ENCODE measurements around the gene CDAN1.

Gene CDAN1

DNA sequence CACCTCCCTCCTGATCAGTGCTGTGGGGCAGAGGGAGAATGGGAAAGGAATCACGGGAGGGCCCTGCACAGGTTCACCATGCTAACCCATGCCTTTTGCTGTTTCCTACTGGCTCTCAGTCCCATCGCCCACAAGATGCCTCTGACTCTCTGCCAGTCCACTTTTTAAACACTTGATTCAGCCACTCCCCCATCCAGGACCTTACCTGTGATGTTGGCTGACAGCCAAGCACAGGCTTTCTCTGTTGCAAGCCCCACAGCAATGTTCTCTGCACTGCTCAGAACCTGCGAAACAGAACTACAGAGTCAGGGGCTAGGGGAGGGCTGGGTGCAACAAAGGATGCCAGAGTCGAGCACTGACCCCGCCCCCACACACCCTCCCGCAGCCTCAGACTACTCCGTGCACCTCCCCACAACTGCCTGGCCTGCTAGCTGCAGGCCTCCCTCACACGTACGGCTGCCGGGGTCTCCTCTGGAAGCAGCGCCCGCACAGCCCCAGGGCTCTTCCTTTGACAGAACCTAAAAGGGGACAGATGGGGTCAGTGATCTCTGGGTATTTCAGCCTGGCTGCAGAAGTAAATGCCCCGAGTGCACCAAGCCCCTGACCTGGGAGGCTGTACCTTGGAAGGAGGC, 9.1 kb downstream of the CDAN1 start:
- Histone ChIP-seq H3K36me3 (peaks cover 93% of the 10 kb centered on the region), H3K27ac (no peak overlapping the region), H3K27me3 (ENCODE audit: insufficient read depth, low read depth, severe bottlenecking) (no peaks in the 10 kb centered on the region), H3K9me3 (ENCODE audit: severe bottlenecking) (no peaks in the 10 kb centered on the region), H3K4me3 (ENCODE audit: low read depth, low read length) (no peak overlapping the region)
- DNase-seq: no peak
- TF ChIP-seq CTCF (IDR thresholded peaks at IDR 0.05; ENCODE audit: low read depth, low read length): no peak

DNA sequence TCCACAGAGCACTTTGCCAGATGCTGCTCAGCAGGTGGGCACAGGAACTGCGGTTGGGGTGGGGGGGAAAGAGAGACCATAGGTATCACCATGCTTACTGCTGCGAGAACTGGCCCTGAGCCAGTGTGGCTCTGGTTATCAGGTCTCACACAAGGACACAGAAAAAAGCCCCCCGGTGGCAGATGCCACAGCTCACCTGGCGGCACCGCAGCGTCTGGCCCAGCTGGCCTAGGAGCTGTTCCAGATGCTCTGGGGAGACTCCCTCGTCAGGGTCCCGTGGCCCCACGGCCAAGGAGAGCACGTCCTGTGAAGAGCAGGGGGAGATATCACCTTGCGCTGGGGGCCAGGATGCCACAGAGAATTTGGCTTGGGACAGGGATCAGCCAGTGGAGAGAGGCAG, 10.8 kb downstream of the CDAN1 start:
- TF ChIP-seq CTCF (IDR thresholded peaks at IDR 0.05; ENCODE audit: low read depth, low read length): no peak
- Histone ChIP-seq H3K36me3 (peaks cover 86% of the 10 kb centered on the region), H3K27ac (peak overlapping the region; percentile 49), H3K4me3 (ENCODE audit: low read depth, low read length) (no peak overlapping the region), H3K27me3 (ENCODE audit: insufficient read depth, low read depth, severe bottlenecking) (no peaks in the 10 kb centered on the region), H3K9me3 (ENCODE audit: severe bottlenecking) (no peaks in the 10 kb centered on the region)
- peak; percentile 36 for DNase-seq

GRCh38 chr15:42725331-42725903, 11.5 kb downstream of the CDAN1 start:
- Histone ChIP-seq H3K27ac (no peak overlapping the region), H3K27me3 (ENCODE audit: insufficient read depth, low read depth, severe bottlenecking) (no peaks in the 10 kb centered on the region), H3K36me3 (peaks cover 82% of the 10 kb centered on the region), H3K9me3 (ENCODE audit: severe bottlenecking) (no peaks in the 10 kb centered on the region), H3K4me3 (ENCODE audit: low read depth, low read length) (no peak overlapping the region)
- no peak for TF ChIP-seq CTCF (IDR thresholded peaks at IDR 0.05; ENCODE audit: low read depth, low read length)
- no peak for DNase-seq

DNA sequence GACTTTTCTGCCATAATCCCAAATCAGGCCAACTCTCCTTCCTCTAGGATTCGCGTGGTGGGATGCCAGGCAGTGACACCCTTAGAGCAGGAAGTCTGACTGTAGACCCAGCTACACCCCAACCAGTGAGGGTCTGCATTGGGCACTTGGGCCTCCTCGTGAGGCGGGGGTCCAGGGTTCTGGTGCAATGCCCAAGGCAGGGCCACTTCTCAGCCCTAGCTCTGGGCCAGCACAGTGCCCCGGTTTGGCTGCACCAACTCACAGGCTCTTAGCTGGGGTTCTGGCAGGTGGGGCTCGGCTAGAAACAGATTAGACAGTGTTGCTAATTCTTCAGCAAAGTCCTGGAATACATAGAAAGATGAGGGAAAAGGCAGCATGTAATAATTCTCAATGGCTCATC, 12.7 kb downstream of the CDAN1 start:
- TF ChIP-seq CTCF (IDR thresholded peaks at IDR 0.05; ENCODE audit: low read depth, low read length): no peak
- no peaks in the 10 kb centered on the region for H3K27me3 ChIP-seq (ENCODE audit: insufficient read depth, low read depth, severe bottlenecking)
- H3K4me3 ChIP-seq (ENCODE audit: low read depth, low read length): no peak overlapping the region
- H3K36me3 ChIP-seq: peaks cover 85% of the 10 kb centered on the region
- no peaks in the 10 kb centered on the region for H3K9me3 ChIP-seq (ENCODE audit: severe bottlenecking)
- no peak for DNase-seq
- H3K27ac ChIP-seq: no peak overlapping the region

DNA sequence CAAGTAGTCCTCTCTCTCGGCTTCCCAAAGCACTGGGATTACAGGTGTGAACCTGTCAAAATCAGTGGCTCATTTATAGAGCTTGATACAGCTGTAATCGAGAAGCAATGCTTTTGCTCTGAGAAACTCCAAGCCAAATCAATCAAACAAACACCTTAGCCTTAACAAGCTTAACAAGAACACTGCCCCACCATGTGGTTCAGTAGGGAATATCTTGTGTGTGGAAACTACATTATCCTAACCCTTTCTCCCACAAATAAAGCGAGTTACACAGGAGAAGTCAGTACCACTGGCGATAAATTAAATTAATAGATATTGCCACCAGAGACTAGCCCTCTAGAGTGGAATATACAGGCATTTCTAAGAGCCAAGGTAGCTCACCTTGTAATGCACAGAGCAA, 13.9 kb downstream of the CDAN1 start:
- no peak for DNase-seq
- no peak overlapping the region for H3K4me3 ChIP-seq (ENCODE audit: low read depth, low read length)
- TF ChIP-seq CTCF (IDR thresholded peaks at IDR 0.05; ENCODE audit: low read depth, low read length): peak; percentile 44; the same call in 1 of the 2 replicates
- no peaks in the 10 kb centered on the region for H3K9me3 ChIP-seq (ENCODE audit: severe bottlenecking)
- peaks cover 86% of the 10 kb centered on the region for H3K36me3 ChIP-seq
- no peak overlapping the region for H3K27ac ChIP-seq
- H3K27me3 ChIP-seq (ENCODE audit: insufficient read depth, low read depth, severe bottlenecking): no peaks in the 10 kb centered on the region

DNA sequence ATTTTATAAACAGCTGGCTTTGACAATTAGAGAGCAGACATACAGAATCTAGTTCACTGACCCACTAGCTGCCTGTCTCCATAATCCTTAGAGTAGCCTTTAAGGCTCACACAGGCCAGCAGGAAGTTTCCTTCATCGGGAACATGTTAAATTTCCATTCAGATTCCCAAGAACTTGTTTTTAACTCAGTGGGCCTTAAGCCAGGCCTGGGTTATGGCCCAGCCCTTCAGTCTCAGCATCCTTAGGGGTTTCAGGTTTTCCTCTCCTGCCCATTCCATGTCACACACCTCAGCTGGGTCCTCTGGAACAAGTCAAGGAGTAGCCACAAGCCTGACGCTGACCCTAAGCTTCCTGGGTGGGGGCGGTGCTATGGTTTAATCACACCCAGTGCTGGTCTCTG, 15.0 kb downstream of the CDAN1 start:
- DNase-seq: no peak
- H3K27ac ChIP-seq: no peak overlapping the region
- peaks cover 78% of the 10 kb centered on the region for H3K36me3 ChIP-seq
- TF ChIP-seq CTCF (IDR thresholded peaks at IDR 0.05; ENCODE audit: low read depth, low read length): no peak
- H3K9me3 ChIP-seq (ENCODE audit: severe bottlenecking): no peaks in the 10 kb centered on the region
- no peaks in the 10 kb centered on the region for H3K27me3 ChIP-seq (ENCODE audit: insufficient read depth, low read depth, severe bottlenecking)
- no peak overlapping the region for H3K4me3 ChIP-seq (ENCODE audit: low read depth, low read length)

All from WERI-Rb-1 (cell line).